Ishikawa (cell line): ENCODE data around the gene TMEM69.

Source experiments
- CEBPB ChIP-seq: IDR thresholded peaks from 2 replicates; pipeline ENCODE4 v1.6.1; 2012
- CREB1 ChIP-seq: IDR thresholded peaks from 2 replicates; pipeline ENCODE4 v1.6.1; 2012; ENCODE audit warnings: low read depth
- EGR1 ChIP-seq: IDR thresholded peaks from 2 replicates; pipeline ENCODE4 v1.6.1; 2012
- EP300 ChIP-seq: IDR thresholded peaks from 2 replicates; pipeline ENCODE4 v1.6.1; 2012; ENCODE audit warnings: borderline replicate concordance
- FOXM1 ChIP-seq: IDR thresholded peaks from 2 replicates; pipeline ENCODE4 v1.6.1; 2012; ENCODE audit warnings: low read depth, borderline replicate concordance
- MAX ChIP-seq: IDR thresholded peaks from 2 replicates; pipeline ENCODE4 v1.6.1; 2012
- NFIC ChIP-seq: IDR thresholded peaks from 2 replicates; pipeline ENCODE4 v1.6.1; 2012
- RAD21 ChIP-seq: IDR thresholded peaks from 2 replicates; pipeline ENCODE4 v1.6.1; 2012; ENCODE audit warnings: low read depth
- TAF1 ChIP-seq: IDR thresholded peaks from 2 replicates; pipeline ENCODE4 v1.6.1; 2012; ENCODE audit warnings: low read depth, mild to moderate bottlenecking
- TCF12 ChIP-seq: IDR thresholded peaks from 2 replicates; pipeline ENCODE4 v1.6.1; 2012; ENCODE audit warnings: low read depth
- TEAD4 ChIP-seq: IDR thresholded peaks from 2 replicates; pipeline ENCODE4 v1.6.1; 2012
- USF1 ChIP-seq: IDR thresholded peaks from 2 replicates; pipeline ENCODE4 v1.6.1; 2012
- YY1 ChIP-seq: IDR thresholded peaks from 2 replicates; pipeline ENCODE4 v1.6.1; 2012; ENCODE audit warnings: low read depth
- ZBTB7A ChIP-seq: IDR thresholded peaks from 2 replicates; pipeline ENCODE4 v1.6.1; 2012; ENCODE audit warnings: low read depth
- TF ChIP-seq, protein P1 (sequence below): IDR thresholded peaks from 2 replicates; pipeline ENCODE4 v1.6.1; 2012; ENCODE audit warnings: low read depth, mild to moderate bottlenecking

TMEM69 gene

DNA sequence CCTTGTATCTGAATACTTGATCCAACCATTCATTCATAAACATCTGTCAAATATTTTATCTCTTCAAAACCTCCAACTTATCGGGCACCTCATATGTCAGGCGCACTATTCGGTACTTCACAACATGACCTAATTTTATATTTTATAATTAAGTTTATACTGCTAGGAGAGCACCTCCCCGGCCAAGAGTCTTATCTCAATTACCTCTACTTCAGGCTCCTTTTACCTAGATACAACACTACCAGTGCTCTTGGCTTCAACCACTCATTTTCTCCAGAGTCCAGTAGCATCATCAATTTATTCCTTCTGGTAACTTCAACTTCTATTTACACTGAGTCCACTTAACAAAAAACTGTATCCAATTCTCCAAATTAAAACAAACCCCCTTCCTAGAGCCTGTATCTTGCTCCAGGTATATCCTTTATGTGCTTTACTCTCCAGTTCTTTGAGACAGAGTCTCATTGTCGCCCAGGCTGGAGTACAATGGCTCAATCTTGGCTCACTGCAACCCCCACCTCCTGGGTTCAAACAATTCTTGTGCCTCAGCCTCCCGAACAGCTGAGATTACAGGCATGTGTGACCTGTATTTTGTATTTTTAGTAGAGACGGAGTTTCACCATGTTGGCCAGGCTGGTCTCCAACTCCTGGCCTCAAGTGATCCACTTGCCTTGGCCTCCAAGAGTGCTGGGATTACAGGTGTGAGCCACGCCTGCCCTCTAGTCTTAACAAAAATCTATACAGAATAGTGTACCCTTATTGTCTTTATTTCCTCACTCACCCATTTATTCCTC lies 20.5 kb upstream of the TMEM69 start:
- TF ChIP-seq RAD21 (no peak), USF1 (no peak)

- TF ChIP-seq CREB1: no peak
- no peak for TF ChIP-seq TEAD4
- no peak for TF ChIP-seq MAX
- TF ChIP-seq NFIC: no peak
- TF ChIP-seq, protein P1, sequence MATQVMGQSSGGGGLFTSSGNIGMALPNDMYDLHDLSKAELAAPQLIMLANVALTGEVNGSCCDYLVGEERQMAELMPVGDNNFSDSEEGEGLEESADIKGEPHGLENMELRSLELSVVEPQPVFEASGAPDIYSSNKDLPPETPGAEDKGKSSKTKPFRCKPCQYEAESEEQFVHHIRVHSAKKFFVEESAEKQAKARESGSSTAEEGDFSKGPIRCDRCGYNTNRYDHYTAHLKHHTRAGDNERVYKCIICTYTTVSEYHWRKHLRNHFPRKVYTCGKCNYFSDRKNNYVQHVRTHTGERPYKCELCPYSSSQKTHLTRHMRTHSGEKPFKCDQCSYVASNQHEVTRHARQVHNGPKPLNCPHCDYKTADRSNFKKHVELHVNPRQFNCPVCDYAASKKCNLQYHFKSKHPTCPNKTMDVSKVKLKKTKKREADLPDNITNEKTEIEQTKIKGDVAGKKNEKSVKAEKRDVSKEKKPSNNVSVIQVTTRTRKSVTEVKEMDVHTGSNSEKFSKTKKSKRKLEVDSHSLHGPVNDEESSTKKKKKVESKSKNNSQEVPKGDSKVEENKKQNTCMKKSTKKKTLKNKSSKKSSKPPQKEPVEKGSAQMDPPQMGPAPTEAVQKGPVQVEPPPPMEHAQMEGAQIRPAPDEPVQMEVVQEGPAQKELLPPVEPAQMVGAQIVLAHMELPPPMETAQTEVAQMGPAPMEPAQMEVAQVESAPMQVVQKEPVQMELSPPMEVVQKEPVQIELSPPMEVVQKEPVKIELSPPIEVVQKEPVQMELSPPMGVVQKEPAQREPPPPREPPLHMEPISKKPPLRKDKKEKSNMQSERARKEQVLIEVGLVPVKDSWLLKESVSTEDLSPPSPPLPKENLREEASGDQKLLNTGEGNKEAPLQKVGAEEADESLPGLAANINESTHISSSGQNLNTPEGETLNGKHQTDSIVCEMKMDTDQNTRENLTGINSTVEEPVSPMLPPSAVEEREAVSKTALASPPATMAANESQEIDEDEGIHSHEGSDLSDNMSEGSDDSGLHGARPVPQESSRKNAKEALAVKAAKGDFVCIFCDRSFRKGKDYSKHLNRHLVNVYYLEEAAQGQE: no peak
- TF ChIP-seq TCF12: no peak
- TF ChIP-seq USF1: no peak
- TF ChIP-seq CEBPB: no peak
Measured at GRCh38 chr1:45668526-45668925, 19.5 kb upstream of the TMEM69 start.

GRCh38 chr1:45669379-45669778 lies 18.6 kb upstream of the TMEM69 start:
- TF ChIP-seq NFIC (no peak), EGR1 (no peak), TCF12 (no peak), YY1 (no peak), FOXM1 (no peak), TAF1 (no peak), CREB1 (no peak), TEAD4 (no peak), ZBTB7A (no peak), EP300 (no peak), USF1 (no peak), RAD21 (no peak)

DNA sequence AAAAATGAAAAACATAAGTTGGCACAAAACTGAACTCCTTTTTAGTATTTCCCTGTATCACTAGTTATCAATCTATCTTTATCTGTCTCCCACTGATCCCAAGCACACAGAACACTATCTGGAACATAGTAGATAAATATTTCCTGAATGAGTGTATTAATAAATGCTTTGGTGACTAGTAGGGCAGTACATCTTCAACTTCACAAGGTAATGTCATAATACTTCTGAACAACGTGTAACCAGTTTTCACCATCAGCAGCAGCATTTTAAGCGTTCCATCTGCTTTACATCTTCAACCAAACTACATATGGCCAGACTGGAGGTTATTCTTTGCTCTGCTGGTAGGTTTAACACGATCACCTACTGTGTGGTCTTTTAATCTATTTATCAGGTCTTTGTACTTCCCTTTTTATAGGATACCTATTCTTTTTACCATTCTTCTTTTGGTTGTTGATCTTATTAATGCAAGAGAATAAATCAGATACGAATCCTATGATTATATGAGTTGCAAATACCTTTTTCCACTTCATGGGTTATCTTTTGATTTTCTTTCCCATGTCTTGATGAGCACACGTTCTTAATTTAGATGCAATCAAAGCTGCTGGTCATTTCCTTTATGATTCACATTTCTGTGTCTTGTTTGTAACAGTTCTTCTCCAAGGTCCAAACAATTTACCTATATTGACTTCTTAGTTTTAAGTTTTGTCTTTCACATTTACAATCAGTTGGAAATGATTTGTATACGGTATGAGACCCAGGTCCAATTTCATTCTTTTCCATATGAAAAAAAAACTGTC lies 17.9 kb upstream of the TMEM69 start:
- TF ChIP-seq FOXM1 (no peak), ZBTB7A (no peak), YY1 (no peak), CEBPB (no peak), NFIC (no peak), MAX (no peak), TEAD4 (no peak), CREB1 (no peak), TAF1 (no peak), USF1 (no peak), TCF12 (no peak), EGR1 (no peak), EP300 (no peak), RAD21 (no peak)
- TF ChIP-seq, protein P1: no peak

DNA sequence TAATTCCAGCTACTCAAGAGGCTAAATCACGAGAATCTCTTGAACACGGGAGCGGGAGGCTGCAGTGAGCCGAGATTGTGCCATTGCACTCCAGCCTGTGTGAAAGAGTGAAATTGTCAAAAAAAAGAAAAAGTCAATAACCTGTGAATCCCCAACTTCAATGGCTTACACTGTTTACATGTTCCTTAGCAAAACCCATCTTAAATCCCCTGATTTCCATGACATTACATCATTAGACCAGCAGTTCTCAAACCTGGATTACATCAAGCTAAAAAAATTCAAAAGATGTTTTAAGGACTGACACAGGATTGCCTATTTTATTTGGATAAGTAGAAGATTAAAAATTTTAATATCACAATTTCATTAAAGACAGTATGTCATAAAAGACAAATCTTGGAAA lies 14.0 kb upstream of the TMEM69 start:
- no peak for TF ChIP-seq FOXM1
- no peak for TF ChIP-seq YY1
- TF ChIP-seq TEAD4: no peak
- no peak for TF ChIP-seq ZBTB7A
